ENCODE results near the gene NAALADL2. TPM values are rescaled to one million over a fixed set of nuclear protein-coding genes. Genes with fewer than 3 reads are reported as not detected.

NAALADL2 gene
- total RNA-seq, 2 experiments from 2014 or later = 0.27 TPM; not detected in 1

DNA sequence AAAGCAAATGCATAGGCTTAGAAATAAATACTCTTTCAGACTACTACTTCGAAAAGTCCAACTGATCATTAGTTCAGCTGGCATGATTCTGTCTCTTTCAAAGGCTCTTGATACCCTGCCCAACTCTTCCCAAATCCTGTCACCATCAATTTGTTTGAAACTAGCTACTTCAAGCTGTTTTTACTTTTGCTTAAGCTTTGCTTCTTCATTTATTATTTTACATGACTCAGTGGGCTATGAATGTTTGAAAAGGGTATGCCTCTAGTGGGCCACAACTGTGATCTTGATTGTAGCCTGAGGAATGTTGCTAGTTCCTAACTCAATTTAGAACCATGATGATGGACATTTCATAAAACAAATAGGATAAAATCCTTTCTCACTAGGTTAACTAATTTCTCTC, 340.8 kb downstream of the NAALADL2 start:
- POLR2A ChIA-PET = no interaction called here

DNA sequence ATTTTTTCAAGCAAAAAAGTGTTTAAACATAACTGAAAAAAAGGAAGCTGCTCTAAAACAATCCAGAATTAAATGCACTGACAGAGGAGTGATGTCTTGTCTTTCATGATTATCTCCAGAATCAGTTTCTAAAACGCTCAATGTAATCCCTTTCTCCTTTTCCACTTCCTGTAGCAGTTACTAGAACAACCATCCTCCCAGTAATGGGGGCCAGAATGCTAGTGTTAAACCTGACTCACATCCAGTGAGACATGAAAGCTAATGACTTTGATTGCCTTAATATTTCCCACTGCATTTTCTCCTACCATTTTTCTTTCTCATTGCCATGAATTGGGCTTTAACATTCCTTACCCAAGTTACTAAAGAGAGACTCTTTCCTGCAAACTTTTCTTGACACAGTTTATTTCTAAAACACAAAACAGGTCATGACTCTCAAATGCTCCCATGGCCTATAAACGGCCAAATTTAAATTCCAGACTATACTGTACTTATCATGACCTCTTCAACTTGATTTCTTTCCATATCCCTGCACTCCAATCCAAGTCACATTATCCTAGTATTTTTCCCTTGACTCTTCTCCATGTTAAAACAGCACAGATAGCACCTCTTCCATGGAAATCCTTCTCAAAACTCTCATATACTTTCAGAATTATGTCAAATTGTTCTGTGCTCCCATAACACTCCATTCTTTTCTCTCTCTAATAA, 341.4 kb downstream of the NAALADL2 start:
- no peaks in the 10 kb centered on the region for H3K27me3 Mint-ChIP-seq
- ChIA-PET POLR2A (no interaction called here), CTCF (no interaction called here)
- DNase-seq = no peak
- no peaks in the 10 kb centered on the region for H3K4me1 Mint-ChIP-seq
- H3K27ac Mint-ChIP-seq = no peak overlapping the region
- ATAC-seq = no peak
- no peaks in the 10 kb centered on the region for H3K36me3 Mint-ChIP-seq (ENCODE audit: low read depth)
- H3K9me3 Mint-ChIP-seq (ENCODE audit: low read depth) = peaks cover 4% of the 10 kb centered on the region
- intact Hi-C loops (cut with DNase I, micrococcal nuclease) = no loop called here
- no peak overlapping the region for H3K4me3 Mint-ChIP-seq

More for the DNA sequence above, 340.8 kb downstream of the NAALADL2 start:
- no peak for ATAC-seq
- H3K36me3 Mint-ChIP-seq (ENCODE audit: low read depth) = no peaks in the 10 kb centered on the region
- CTCF ChIA-PET = interaction anchor here (0.6 kb wide), 1 partner anchor 440 kb away, joined by 3 read pairs; no protein-coding TSS in a partner anchor
- intact Hi-C loops (cut with DNase I, micrococcal nuclease) = no loop called here
- H3K9me3 Mint-ChIP-seq (ENCODE audit: low read depth) = peaks cover 1% of the 10 kb centered on the region
- no peaks in the 10 kb centered on the region for H3K27me3 Mint-ChIP-seq
- no peak for DNase-seq
- no peaks in the 10 kb centered on the region for H3K4me1 Mint-ChIP-seq
- H3K27ac Mint-ChIP-seq = no peak overlapping the region
- H3K4me3 Mint-ChIP-seq = no peak overlapping the region

DNA sequence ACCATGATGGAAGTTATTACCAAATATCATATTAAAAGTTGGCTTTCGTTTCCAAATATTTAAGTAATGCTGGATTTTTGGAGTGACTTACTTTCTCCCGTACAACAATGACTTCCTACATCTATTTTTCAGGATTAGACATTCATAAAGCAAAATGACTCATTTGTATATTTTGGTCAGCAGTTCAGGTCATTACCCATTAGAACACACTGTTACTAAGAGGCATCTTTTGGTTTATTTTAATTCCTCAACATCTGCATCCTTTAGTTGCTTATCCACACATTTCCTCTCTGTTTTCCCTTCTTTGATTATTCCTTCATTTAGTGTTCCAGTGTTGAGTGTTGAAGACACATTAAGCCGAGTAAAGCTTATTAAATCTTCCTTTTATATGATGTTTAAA, 348.2 kb downstream of the NAALADL2 start:
- no peaks in the 10 kb centered on the region for H3K36me3 Mint-ChIP-seq (ENCODE audit: low read depth)
- CTCF ChIA-PET = no interaction called here

DNA sequence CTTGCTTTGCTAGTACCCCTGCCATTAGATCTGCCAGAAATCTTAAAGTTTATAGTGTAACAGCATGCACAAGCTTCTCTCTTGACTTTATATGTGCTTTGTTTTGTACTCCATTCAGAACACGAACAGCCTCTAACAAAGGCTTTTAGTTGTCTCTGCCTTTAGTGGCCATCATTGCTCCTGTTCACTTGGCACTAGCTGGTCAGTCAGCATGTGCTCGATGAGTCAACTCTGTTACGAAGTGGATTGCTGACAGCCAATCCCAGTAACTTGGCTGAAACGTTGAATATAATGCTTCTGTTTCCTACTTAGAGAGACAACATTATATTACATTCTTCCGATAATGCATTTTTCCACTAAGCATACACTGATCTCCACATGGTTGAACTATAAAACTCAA, 349.2 kb downstream of the NAALADL2 start:
- Mint-ChIP-seq H3K9me3 (ENCODE audit: low read depth) (peaks cover 9% of the 10 kb centered on the region), H3K27me3 (no peaks in the 10 kb centered on the region), H3K27ac (no peak overlapping the region), H3K4me3 (no peak overlapping the region), H3K4me1 (no peaks in the 10 kb centered on the region), H3K36me3 (ENCODE audit: low read depth) (no peaks in the 10 kb centered on the region)
- intact Hi-C loops (cut with DNase I, micrococcal nuclease) = no loop called here
- ChIA-PET POLR2A (no interaction called here), CTCF (no interaction called here)
- DNase-seq (no peak), ATAC-seq (no peak)

More for the DNA sequence above, 348.2 kb downstream of the NAALADL2 start:
- intact Hi-C loops (cut with DNase I, micrococcal nuclease) = no loop called here
- Mint-ChIP-seq H3K4me1 (no peaks in the 10 kb centered on the region), H3K27me3 (no peaks in the 10 kb centered on the region), H3K27ac (no peak overlapping the region), H3K9me3 (ENCODE audit: low read depth) (peaks cover 6% of the 10 kb centered on the region), H3K4me3 (no peak overlapping the region)
- POLR2A ChIA-PET = no interaction called here
- DNase-seq (no peak), ATAC-seq (no peak)

DNA sequence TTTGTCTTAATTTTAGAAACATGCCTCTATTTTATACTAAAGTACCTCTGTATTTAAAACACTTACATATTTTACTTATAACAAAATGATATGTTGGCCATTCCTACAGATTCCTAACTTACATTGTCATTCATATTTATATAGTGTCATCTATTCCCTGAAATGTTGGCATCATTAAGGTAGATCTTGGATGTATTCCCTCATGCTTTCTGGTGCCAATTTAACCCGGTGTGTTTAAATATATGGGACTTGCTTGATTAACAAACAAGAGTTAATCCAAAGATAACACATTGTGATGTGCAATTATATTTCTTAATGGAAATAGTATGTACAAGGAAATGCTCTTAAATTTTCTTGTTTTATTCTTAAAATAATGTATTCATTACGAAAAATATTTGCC, 352.3 kb downstream of the NAALADL2 start:
- H3K4me1 Mint-ChIP-seq = no peaks in the 10 kb centered on the region
- no peak for DNase-seq
- H3K9me3 Mint-ChIP-seq (ENCODE audit: low read depth) = peaks cover 6% of the 10 kb centered on the region
- H3K27me3 Mint-ChIP-seq = no peaks in the 10 kb centered on the region
- no peak overlapping the region for H3K27ac Mint-ChIP-seq
- intact Hi-C loops (cut with DNase I, micrococcal nuclease) = no loop called here
- ATAC-seq = no peak
- no peak overlapping the region for H3K4me3 Mint-ChIP-seq
- no peaks in the 10 kb centered on the region for H3K36me3 Mint-ChIP-seq (ENCODE audit: low read depth)
- POLR2A ChIA-PET = no interaction called here
- CTCF ChIA-PET = no interaction called here

DNA sequence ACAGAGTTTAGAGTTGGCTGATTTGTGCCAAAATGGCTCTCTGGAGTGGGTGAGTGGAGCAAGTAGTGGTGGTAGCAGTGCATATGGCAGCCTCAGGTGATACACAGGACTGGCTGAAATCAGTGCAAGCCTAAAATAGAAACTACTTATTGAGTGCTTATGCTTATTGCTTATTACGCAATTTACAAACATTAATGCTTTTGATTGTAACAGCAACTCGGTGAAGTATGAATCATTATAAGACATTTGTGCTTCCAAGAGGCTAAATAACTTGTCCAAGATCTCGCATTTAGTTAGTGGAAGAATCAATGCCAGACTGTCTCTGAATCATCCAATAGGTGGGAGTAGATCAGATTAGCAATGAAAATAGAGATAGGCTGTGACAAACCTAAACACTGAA, 353.8 kb downstream of the NAALADL2 start:
- POLR2A ChIA-PET = no interaction called here
- no peaks in the 10 kb centered on the region for H3K36me3 Mint-ChIP-seq (ENCODE audit: low read depth)
- CTCF ChIA-PET = no interaction called here
- ATAC-seq (no peak), DNase-seq (no peak)
- peaks cover 6% of the 10 kb centered on the region for H3K9me3 Mint-ChIP-seq (ENCODE audit: low read depth)
- intact Hi-C loops (cut with DNase I, micrococcal nuclease) = no loop called here
- no peak overlapping the region for H3K4me3 Mint-ChIP-seq
- no peak overlapping the region for H3K27ac Mint-ChIP-seq
- H3K4me1 Mint-ChIP-seq = no peaks in the 10 kb centered on the region
- H3K27me3 Mint-ChIP-seq = no peaks in the 10 kb centered on the region

DNA sequence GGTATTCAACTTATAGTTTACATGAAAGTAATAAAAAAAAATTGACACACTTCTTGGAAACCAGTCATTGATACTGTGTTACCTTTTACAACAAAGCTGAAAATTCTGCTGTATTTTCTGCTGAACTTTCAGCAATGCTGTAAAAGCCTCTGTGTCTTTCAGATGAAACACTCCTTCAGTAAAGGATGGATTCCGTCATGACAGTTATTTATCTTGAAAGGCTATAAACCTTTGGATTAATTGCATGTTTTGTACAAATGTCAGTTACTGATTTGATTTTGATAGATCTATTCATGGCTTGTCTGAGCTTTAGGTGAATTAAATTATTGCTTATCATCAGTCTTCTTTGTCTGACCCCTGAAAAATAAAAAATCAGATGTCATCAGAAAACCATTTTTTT, 355.1 kb downstream of the NAALADL2 start:
- Mint-ChIP-seq H3K27me3 (no peaks in the 10 kb centered on the region), H3K36me3 (ENCODE audit: low read depth) (no peaks in the 10 kb centered on the region), H3K4me1 (no peaks in the 10 kb centered on the region), H3K27ac (no peak overlapping the region), H3K9me3 (ENCODE audit: low read depth) (peaks cover 6% of the 10 kb centered on the region), H3K4me3 (no peak overlapping the region)
- ChIA-PET CTCF (no interaction called here), POLR2A (no interaction called here)
- intact Hi-C loops (cut with DNase I, micrococcal nuclease) = no loop called here
- DNase-seq (no peak), ATAC-seq (no peak)

DNA sequence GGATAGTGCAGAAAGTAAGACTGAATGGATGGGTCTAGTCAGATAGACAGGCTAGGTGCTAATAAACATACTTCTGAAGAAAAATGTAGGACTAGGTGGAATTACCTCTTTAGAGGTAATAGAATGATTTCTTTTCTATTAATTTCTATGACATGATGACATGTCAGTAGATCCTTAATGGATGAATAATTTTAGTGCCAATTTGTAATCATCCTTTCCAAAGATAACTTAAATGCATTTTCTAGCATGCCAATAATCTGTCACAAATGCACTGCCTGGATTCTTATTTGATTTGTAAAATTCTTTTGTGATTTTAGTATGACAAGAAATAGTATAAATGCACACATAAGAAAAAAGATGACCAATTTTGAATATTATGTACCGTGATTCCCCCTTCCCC, 356.7 kb downstream of the NAALADL2 start:
- CTCF ChIA-PET = no interaction called here
- POLR2A ChIA-PET = no interaction called here
- DNase-seq (no peak), ATAC-seq (no peak)
- no peak overlapping the region for H3K27ac Mint-ChIP-seq
- H3K9me3 Mint-ChIP-seq (ENCODE audit: low read depth) = peaks cover 6% of the 10 kb centered on the region
- no peaks in the 10 kb centered on the region for H3K36me3 Mint-ChIP-seq (ENCODE audit: low read depth)
- H3K4me1 Mint-ChIP-seq = no peaks in the 10 kb centered on the region
- intact Hi-C loops (cut with DNase I, micrococcal nuclease) = no loop called here
- H3K27me3 Mint-ChIP-seq = no peaks in the 10 kb centered on the region
- no peak overlapping the region for H3K4me3 Mint-ChIP-seq

DNA sequence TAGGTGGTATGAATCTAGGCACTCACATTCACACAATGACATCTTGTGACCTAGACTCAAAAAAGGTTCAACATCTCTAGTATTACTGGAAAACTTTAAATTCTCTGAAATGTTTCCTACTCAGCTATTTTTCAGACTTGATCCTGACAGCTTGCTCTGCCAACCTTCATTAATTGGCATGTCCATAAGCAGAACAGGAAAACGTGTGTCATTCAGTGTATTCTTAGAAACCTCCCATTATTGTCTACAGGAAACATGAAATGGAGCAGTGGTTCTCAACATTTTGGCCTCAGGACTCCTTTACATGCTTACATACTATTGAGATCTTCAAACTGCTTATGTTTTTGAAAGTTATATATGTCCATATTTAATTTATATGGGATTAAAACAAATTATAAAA, 363.2 kb downstream of the NAALADL2 start:
- no peak overlapping the region for H3K27ac Mint-ChIP-seq
- H3K36me3 Mint-ChIP-seq (ENCODE audit: low read depth) = no peaks in the 10 kb centered on the region
- CTCF ChIA-PET = no interaction called here
- no peaks in the 10 kb centered on the region for H3K27me3 Mint-ChIP-seq
- no peaks in the 10 kb centered on the region for H3K9me3 Mint-ChIP-seq (ENCODE audit: low read depth)
- ATAC-seq (no peak), DNase-seq (no peak)
- no peak overlapping the region for H3K4me3 Mint-ChIP-seq
- intact Hi-C loops (cut with DNase I, micrococcal nuclease) = no loop called here
- H3K4me1 Mint-ChIP-seq = no peaks in the 10 kb centered on the region
- POLR2A ChIA-PET = no interaction called here

DNA sequence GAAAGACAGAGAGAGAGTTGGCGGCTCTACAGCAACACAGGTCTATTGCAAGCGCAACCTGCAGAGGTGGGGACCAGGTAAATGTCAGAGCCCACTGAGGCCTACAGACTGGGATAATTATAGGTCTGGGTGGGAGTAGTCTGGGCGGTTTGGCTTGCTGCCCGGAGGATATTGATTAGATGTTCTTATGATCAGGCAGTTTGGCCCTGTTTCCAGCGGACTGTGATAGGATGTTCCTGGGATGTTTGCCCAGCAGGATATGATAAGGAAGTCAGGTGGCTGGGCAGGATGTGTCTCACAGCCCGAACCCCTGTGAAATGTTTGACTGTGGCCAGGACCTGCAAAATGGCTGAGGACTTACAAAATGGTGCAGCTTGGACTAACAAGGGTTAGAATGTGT, 364.9 kb downstream of the NAALADL2 start:
- Mint-ChIP-seq H3K9me3 (ENCODE audit: low read depth) (no peaks in the 10 kb centered on the region), H3K4me1 (no peaks in the 10 kb centered on the region), H3K27ac (no peak overlapping the region), H3K27me3 (no peaks in the 10 kb centered on the region), H3K4me3 (no peak overlapping the region), H3K36me3 (ENCODE audit: low read depth) (no peaks in the 10 kb centered on the region)
- ATAC-seq (no peak), DNase-seq (no peak)
- CTCF ChIA-PET = interaction anchor here (0.5 kb wide), 1 partner anchor 1886 kb away, joined by 3 read pairs; no protein-coding TSS in a partner anchor
- POLR2A ChIA-PET = no interaction called here
- intact Hi-C loops (cut with DNase I, micrococcal nuclease) = no loop called here

DNA sequence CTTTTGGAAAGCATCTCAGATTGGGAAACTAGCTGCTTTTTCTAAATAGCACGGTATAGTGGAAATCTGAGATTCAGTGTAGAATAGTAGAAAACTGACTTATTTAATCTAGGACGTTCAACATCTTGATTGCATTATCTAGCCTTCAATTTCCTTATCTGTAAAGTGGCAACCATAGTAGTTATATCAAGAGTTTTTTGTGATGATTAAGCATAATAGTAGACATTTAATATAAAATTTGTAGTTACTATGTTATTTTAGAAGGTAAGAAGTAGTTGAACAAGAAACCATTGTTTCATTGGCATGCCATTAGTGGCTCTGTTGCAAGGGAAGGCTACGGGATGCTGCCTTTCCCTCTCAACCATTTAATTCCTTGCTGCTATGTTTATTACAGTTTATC, 367.3 kb downstream of the NAALADL2 start:
- H3K27ac Mint-ChIP-seq = no peak overlapping the region
- intact Hi-C loops (cut with DNase I, micrococcal nuclease) = no loop called here
- CTCF ChIA-PET = no interaction called here
- H3K9me3 Mint-ChIP-seq (ENCODE audit: low read depth) = no peaks in the 10 kb centered on the region
- H3K4me1 Mint-ChIP-seq = no peaks in the 10 kb centered on the region
- no peak for DNase-seq
- H3K36me3 Mint-ChIP-seq (ENCODE audit: low read depth) = no peaks in the 10 kb centered on the region
- no peak for ATAC-seq
- H3K27me3 Mint-ChIP-seq = no peaks in the 10 kb centered on the region
- H3K4me3 Mint-ChIP-seq = no peak overlapping the region
- POLR2A ChIA-PET = no interaction called here

DNA sequence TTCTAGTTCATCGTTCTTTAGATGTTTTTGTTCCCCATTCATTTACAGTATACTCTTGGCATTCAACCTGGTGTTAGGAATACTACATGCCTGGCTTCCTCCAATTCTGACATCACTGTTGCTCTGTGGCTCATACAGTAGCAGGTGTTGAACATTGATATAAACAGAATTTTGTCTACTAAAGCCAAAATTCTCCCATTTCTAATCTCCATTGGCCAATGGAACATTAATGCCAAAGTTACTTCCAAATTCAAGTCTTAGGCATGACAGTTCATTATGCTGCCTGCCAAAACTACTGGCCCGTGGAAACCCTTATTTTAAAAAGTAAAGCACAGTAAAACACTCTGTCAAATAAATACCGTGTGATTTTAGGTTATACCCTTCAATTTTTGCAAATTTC, 368.0 kb downstream of the NAALADL2 start:
- DNase-seq (no peak), ATAC-seq (no peak)
- Mint-ChIP-seq H3K9me3 (ENCODE audit: low read depth) (no peaks in the 10 kb centered on the region), H3K27ac (no peak overlapping the region), H3K36me3 (ENCODE audit: low read depth) (no peaks in the 10 kb centered on the region), H3K4me1 (no peaks in the 10 kb centered on the region), H3K4me3 (no peak overlapping the region), H3K27me3 (no peaks in the 10 kb centered on the region)
- intact Hi-C loops (cut with DNase I, micrococcal nuclease) = no loop called here
- POLR2A ChIA-PET = no interaction called here
- CTCF ChIA-PET = no interaction called here
